ENCODE data around the gene HOXC4. TPM values are rescaled to one million over a fixed set of nuclear protein-coding genes. Genes with fewer than 3 reads are reported as not detected.

Gene HOXC4
- total RNA-seq, 6 donors from 2014 or later: 0.40 to 1.0 (median 0.59) TPM; not detected in 3

DNA sequence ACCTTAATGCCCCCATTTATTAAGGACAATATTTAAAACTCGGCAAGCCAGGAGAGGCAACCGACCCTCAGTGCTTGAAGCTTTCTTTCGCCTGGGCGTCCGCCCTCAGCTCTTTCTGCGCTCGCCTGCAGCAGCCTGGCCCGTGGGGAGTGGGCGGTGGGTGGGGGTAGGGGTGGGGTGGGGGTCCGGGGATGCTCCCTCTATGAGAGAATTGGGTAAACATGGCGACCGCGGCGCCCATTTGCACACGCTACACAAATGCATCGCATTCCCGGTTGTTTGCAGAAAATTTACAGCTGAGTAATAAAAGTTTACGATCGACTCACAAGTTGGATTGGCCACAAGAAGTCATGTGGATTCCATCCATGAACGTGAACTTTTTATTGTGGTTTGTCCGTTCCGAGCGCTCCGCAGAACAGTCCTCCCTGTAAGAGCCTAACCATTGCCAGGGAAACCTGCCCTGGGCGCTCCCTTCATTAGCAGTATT is 37.1 kb upstream of the HOXC4 start:
- H3K9me3 ChIP-seq: no peaks in the 10 kb centered on the region
- DNase-seq (peak in 1 of 2 donors; percentile 35), ATAC-seq (ENCODE audit: low FRiP score in 2 of 2) (peak in 1 of 2 donors; percentile 26)
- H3K27ac ChIP-seq: no peak overlapping the region
- no peaks in the 10 kb centered on the region for H3K36me3 ChIP-seq
- H3K4me3 ChIP-seq: no peak overlapping the region
- H3K27me3 ChIP-seq: peaks cover 1 to 88% (median 43%) of the 10 kb centered on the region in 4 donors
- peaks cover 26 to 35% (median 33%) of the 10 kb centered on the region in 4 donors for H3K4me1 ChIP-seq
- TF ChIP-seq, protein P1, sequence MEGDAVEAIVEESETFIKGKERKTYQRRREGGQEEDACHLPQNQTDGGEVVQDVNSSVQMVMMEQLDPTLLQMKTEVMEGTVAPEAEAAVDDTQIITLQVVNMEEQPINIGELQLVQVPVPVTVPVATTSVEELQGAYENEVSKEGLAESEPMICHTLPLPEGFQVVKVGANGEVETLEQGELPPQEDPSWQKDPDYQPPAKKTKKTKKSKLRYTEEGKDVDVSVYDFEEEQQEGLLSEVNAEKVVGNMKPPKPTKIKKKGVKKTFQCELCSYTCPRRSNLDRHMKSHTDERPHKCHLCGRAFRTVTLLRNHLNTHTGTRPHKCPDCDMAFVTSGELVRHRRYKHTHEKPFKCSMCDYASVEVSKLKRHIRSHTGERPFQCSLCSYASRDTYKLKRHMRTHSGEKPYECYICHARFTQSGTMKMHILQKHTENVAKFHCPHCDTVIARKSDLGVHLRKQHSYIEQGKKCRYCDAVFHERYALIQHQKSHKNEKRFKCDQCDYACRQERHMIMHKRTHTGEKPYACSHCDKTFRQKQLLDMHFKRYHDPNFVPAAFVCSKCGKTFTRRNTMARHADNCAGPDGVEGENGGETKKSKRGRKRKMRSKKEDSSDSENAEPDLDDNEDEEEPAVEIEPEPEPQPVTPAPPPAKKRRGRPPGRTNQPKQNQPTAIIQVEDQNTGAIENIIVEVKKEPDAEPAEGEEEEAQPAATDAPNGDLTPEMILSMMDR (IDR thresholded peaks at IDR 0.05): no peak
- TF ChIP-seq POLR2A (IDR thresholded peaks at IDR 0.05): no peak
- no peak for TF ChIP-seq POLR2AphosphoS5 (IDR thresholded peaks at IDR 0.05)
- TF ChIP-seq EP300 (IDR thresholded peaks at IDR 0.05): no peak
- 3 to 6% methylated on average over 24 to 25 of the region's 25 CpGs for WGBS, 2 donors

DNA sequence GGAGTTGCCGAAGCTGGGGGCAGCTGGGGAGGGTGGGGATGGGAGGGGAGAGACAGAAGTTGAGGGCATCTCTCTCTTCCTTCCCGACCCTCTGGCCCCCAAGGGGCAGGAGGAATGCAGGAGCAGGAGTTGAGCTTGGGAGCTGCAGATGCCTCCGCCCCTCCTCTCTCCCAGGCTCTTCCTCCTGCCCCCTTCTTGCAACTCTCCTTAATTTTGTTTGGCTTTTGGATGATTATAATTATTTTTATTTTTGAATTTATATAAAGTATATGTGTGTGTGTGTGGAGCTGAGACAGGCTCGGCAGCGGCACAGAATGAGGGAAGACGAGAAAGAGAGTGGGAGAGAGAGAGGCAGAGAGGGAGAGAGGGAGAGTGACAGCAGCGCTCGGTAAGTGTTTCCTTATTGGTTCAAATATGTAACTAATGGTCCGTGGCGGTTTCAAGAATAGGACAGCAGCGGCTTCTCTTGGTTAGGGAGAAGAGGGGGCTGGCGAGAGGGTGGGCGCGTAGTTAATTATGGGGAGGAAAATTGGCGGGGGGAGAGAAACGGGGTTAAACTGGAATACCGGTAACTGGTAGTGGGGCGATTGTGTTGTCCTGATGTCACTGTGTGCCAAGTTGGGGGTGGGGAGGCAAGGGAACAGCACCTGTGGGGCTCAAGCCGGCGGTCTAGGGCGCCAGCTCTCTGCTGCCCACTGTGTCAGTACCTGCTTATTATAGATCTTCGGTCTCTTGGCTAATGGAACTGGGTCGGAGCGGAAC is 36.4 kb upstream of the HOXC4 start:
- Histone ChIP-seq H3K4me3 (peak overlapping the region in 3 of 4 donors; percentile 30 to 46 (median 45)), H3K36me3 (no peaks in the 10 kb centered on the region), H3K9me3 (no peaks in the 10 kb centered on the region), H3K4me1 (peaks cover 26 to 35% (median 33%) of the 10 kb centered on the region in 4 donors), H3K27me3 (peaks cover 1 to 84% (median 41%) of the 10 kb centered on the region in 4 donors), H3K27ac (no peak overlapping the region)
- TF ChIP-seq POLR2AphosphoS5 (IDR thresholded peaks at IDR 0.05) (no peak), POLR2A (IDR thresholded peaks at IDR 0.05) (no peak), EP300 (IDR thresholded peaks at IDR 0.05) (no peak)
- TF ChIP-seq, protein P1 (IDR thresholded peaks at IDR 0.05): no peak
- 4 to 5% methylated on average over 20 to 23 of the region's 24 CpGs for WGBS, 2 donors
- peak in 1 of 2 donors; percentile 35 for DNase-seq
- peak in 1 of 2 donors; percentile 33 for ATAC-seq (ENCODE audit: low FRiP score in 2 of 2)

DNA sequence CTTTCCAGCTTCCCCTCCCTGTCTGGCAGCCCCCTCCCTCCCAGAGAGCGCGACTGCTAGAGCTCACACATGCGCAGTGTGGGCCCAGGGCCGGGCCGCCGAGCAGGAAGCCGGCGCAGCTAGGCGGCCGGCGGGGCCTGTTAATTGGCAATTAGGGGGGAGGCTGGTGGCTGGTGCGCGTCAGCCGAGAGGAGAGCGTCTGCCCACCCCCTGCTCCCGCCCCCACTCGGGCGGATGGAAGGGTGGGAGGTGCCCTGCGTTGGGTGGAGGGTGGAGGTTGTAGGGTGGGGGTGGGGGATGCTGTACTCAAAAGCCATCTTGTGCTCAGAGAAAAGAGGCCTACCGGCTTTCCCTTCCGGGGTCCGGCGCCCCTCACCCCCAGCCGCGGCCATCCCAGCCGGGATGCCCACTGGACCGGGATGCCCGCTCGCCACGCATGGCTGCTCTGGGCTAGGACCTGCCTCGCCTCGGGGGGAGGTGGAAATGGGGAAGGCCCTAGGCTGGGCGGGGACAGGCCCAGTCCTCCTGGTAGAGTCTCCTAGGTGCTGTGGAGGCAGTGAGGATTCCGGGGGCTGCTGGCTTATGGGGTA is 35.7 kb upstream of the HOXC4 start:
- H3K27me3 ChIP-seq: peaks cover 1 to 78% (median 39%) of the 10 kb centered on the region in 4 donors
- peak overlapping the region in 1 of 4 donors; percentile 48 for H3K27ac ChIP-seq
- ATAC-seq (ENCODE audit: low FRiP score in 2 of 2) (peak; percentile 50 to 91), DNase-seq (peak; percentile 46 to 92)
- H3K4me1 ChIP-seq: peaks cover 26 to 35% (median 33%) of the 10 kb centered on the region in 4 donors
- H3K9me3 ChIP-seq: no peaks in the 10 kb centered on the region
- TF ChIP-seq, protein P1 (IDR thresholded peaks at IDR 0.05): no peak
- TF ChIP-seq EP300 (IDR thresholded peaks at IDR 0.05): no peak
- peak overlapping the region in 3 of 4 donors; percentile 30 to 46 (median 45) for H3K4me3 ChIP-seq
- 3 to 5% methylated on average over 8 to 26 of the region's 34 CpGs for WGBS, 2 donors
- H3K36me3 ChIP-seq: no peaks in the 10 kb centered on the region

DNA sequence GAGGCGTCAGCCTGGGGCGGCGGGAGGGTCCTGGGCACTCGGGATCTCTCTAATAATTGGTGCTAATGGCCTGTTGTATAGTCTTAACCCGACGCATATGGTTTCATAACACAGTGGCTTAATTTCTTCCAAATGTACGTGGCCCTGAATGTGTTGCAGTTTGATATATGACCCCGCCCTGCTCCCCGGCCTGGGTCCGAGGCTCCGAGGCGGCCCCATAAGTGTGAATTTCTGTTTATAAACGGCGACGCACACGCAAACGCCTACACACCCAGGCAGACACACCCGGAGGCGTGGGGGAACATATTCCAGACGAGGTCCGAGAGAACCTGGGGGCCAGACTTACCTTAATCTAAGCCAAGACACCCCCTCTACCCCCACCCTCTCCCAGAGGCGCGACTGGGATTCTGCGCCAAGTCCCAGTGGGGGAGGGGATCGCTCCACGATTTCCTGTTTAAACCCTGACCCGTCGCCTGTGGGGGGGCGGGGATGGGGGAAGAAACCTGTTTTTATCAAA is 35.1 kb upstream of the HOXC4 start:
- H3K4me1 ChIP-seq: peaks cover 26 to 35% (median 33%) of the 10 kb centered on the region in 4 donors
- H3K36me3 ChIP-seq: no peaks in the 10 kb centered on the region
- no peaks in the 10 kb centered on the region for H3K9me3 ChIP-seq
- no peak for DNase-seq
- WGBS, 2 donors: 20 to 37% methylated on average over 18 to 29 of the region's 29 CpGs
- peak overlapping the region in 2 of 4 donors; percentile 45 to 46 for H3K4me3 ChIP-seq
- peaks cover 1 to 73% (median 39%) of the 10 kb centered on the region in 4 donors for H3K27me3 ChIP-seq
- ATAC-seq (ENCODE audit: low FRiP score in 2 of 2): peak in 1 of 2 donors; percentile 2
- peak overlapping the region in 1 of 4 donors; percentile 48 for H3K27ac ChIP-seq
- TF ChIP-seq, protein P1 (IDR thresholded peaks at IDR 0.05): no peak
- TF ChIP-seq POLR2A (IDR thresholded peaks at IDR 0.05) (no peak), POLR2AphosphoS5 (IDR thresholded peaks at IDR 0.05) (no peak), EP300 (IDR thresholded peaks at IDR 0.05) (no peak)
